HG03196 (cell line): ENCODE measurements around the gene SPAM1.
"Not testable (repeated sequence)": the region's sequence is repeated elsewhere in the genome, so short reads cannot be mapped to it uniquely, and the experiment has no call there.

Experiments used
- ATAC-seq: cut with Tn5 transposase; IDR thresholded peaks from one replicate; pipeline ENCODE4 v1.9.1; 2021; ENCODE audit not compliant: unreplicated experiment

Gene SPAM1

GRCh38 chr7:123924941-123925340 lies at the start of gene SPAM1:
Gene SPAM1 (plus strand): TSS chr7:123925241. CDS start chr7:123953571, 28,330 bp downstream.
- ATAC-seq = no peak

GRCh38 chr7:123876557-123877256 lies 48.3 kb upstream of the SPAM1 start:
- no peak for ATAC-seq

GRCh38 chr7:123879628-123880027 lies 45.4 kb upstream of the SPAM1 start:
- no peak for ATAC-seq

- ATAC-seq = no peak
These were observed 43.7 kb upstream of the SPAM1 start for GRCh38 chr7:123881300-123881699.

GRCh38 chr7:123883154-123883553 lies 41.9 kb upstream of the SPAM1 start:
- ATAC-seq = no peak

GRCh38 chr7:123888192-123888591 lies 36.8 kb upstream of the SPAM1 start:
- ATAC-seq = no peak

GRCh38 chr7:123894753-123895152 lies 30.3 kb upstream of the SPAM1 start:
- not testable (repeated sequence) for ATAC-seq

- no peak for ATAC-seq
These were observed 23.9 kb upstream of the SPAM1 start for GRCh38 chr7:123901101-123901500.

GRCh38 chr7:123905714-123906113 lies 19.3 kb upstream of the SPAM1 start:
- no peak for ATAC-seq

- ATAC-seq = no peak
These were observed 8.8 kb upstream of the SPAM1 start for GRCh38 chr7:123916240-123916724.

- ATAC-seq = no peak
These were observed 7.2 kb upstream of the SPAM1 start for GRCh38 chr7:123917878-123918277.

- ATAC-seq = no peak
These were observed 6.7 kb upstream of the SPAM1 start for GRCh38 chr7:123918309-123918708.

- ATAC-seq = no peak
These were observed 1.4 kb upstream of the SPAM1 start for GRCh38 chr7:123923599-123923998.

GRCh38 chr7:123929107-123929506 lies 4.1 kb downstream of the SPAM1 start:
- ATAC-seq = no peak

GRCh38 chr7:123929655-123930054 lies 4.6 kb downstream of the SPAM1 start:
- ATAC-seq = no peak

- no peak for ATAC-seq
These were observed 10.7 kb downstream of the SPAM1 start for GRCh38 chr7:123935436-123936381.

GRCh38 chr7:123936388-123936787 lies 11.3 kb downstream of the SPAM1 start:
- ATAC-seq = no peak

- ATAC-seq = no peak
These were observed 14.7 kb downstream of the SPAM1 start for GRCh38 chr7:123939784-123940183.

- no peak for ATAC-seq
These were observed 16.5 kb downstream of the SPAM1 start for GRCh38 chr7:123941391-123942180.

- ATAC-seq = no peak
These were observed 19.4 kb downstream of the SPAM1 start for GRCh38 chr7:123944395-123944794.

GRCh38 chr7:123945938-123946337 lies 20.9 kb downstream of the SPAM1 start:
- no peak for ATAC-seq
